HUES64 (cell line): Measurements from ENCODE around the gene COL17A1.

Experiments
- H3K27ac ChIP-seq: 2 replicates; pipeline ENCODE4 v1.7.0; 2013; ENCODE audit warnings: low read depth, low read length, inconsistent platforms
- H3K27me3 ChIP-seq: 2 replicates; pipeline ENCODE4 v1.6.1; 2013; ENCODE audit warnings: mild to moderate bottlenecking, low read length; ENCODE audit not compliant: insufficient read depth
- H3K36me3 ChIP-seq: 2 replicates; pipeline ENCODE4 v1.6.1; 2013; ENCODE audit warnings: mild to moderate bottlenecking, low read length; ENCODE audit not compliant: insufficient read depth
- H3K4me1 ChIP-seq: 2 replicates; pipeline ENCODE4 v1.6.1; 2013; ENCODE audit warnings: mild to moderate bottlenecking, low read length, moderate library complexity; ENCODE audit not compliant: insufficient read depth
- H3K4me3 ChIP-seq: 2 replicates; pipeline ENCODE4 v1.5.1; 2013; ENCODE audit warnings: mild to moderate bottlenecking, low read length, moderate library complexity
- H3K9ac ChIP-seq: 2 replicates; pipeline ENCODE4 v1.6.1; 2013; ENCODE audit warnings: mild to moderate bottlenecking, low read depth, low read length
- H3K9me3 ChIP-seq: 2 replicates; pipeline ENCODE4 v1.6.1; 2013; ENCODE audit warnings: low read depth, low read length; ENCODE audit not compliant: insufficient read depth
- WGBS: fragments of 150-250, 120-280 bp; methylation state at CpG from one replicate; pipeline ENCODE4 v1.1.7; 2013; ENCODE audit warnings: missing lambda C conversion rate; 5-methylcytosine and 5-hydroxymethylcytosine counted together

The COL17A1 gene

GRCh38 chr10:104016661-104017060 is 69.0 kb downstream of the COL17A1 start:
- 89% methylated on average over 1 of the region's 1 CpG for WGBS
- H3K36me3 ChIP-seq, result peaks cover 32% of the 10 kb centered on the region

GRCh38 chr10:104014176-104014575 is 71.5 kb downstream of the COL17A1 start:
- H3K4me3 ChIP-seq, result no peak overlapping the region
- H3K27ac ChIP-seq, result no peak overlapping the region
- H3K4me1 ChIP-seq, result no peaks in the 10 kb centered on the region
- H3K36me3 ChIP-seq, result peaks cover 12% of the 10 kb centered on the region
- H3K9me3 ChIP-seq, result no peaks in the 10 kb centered on the region
- H3K27me3 ChIP-seq, result no peaks in the 10 kb centered on the region
- no CpG with 5 or more reads among the region's 2 CpGs for WGBS
- H3K9ac ChIP-seq, result no peak overlapping the region

More at GRCh38 chr10:104016661-104017060, 69.0 kb downstream of the COL17A1 start:
- Histone ChIP-seq H3K4me1 (no peaks in the 10 kb centered on the region), H3K27ac (no peak overlapping the region), H3K9me3 (no peaks in the 10 kb centered on the region), H3K4me3 (no peak overlapping the region), H3K9ac (no peak overlapping the region), H3K27me3 (no peaks in the 10 kb centered on the region)

- WGBS, result 95% methylated on average over 4 of the region's 4 CpGs
- no peak overlapping the region for H3K4me3 ChIP-seq
- no peaks in the 10 kb centered on the region for H3K4me1 ChIP-seq
Measured at GRCh38 chr10:104013489-104013888, 72.2 kb downstream of the COL17A1 start.

GRCh38 chr10:104011904-104012303 is 73.8 kb downstream of the COL17A1 start:
- whole genome bisulfite sequencing, result 100% methylated on average over 2 of the region's 2 CpGs
- Histone ChIP-seq H3K36me3 (peaks cover 15% of the 10 kb centered on the region; the same call in 1 of the 2 replicates), H3K27ac (no peak overlapping the region), H3K9me3 (no peaks in the 10 kb centered on the region), H3K4me3 (no peak overlapping the region), H3K27me3 (no peaks in the 10 kb centered on the region), H3K4me1 (no peaks in the 10 kb centered on the region), H3K9ac (no peak overlapping the region)

More at GRCh38 chr10:104013489-104013888, 72.2 kb downstream of the COL17A1 start:
- Histone ChIP-seq H3K27me3 (no peaks in the 10 kb centered on the region), H3K9ac (no peak overlapping the region), H3K36me3 (peaks cover 10% of the 10 kb centered on the region), H3K27ac (no peak overlapping the region), H3K9me3 (no peaks in the 10 kb centered on the region)

- Histone ChIP-seq H3K27ac (no peak overlapping the region), H3K4me1 (no peaks in the 10 kb centered on the region), H3K9me3 (no peaks in the 10 kb centered on the region), H3K36me3 (peaks cover 40% of the 10 kb centered on the region), H3K4me3 (no peak overlapping the region), H3K27me3 (no peaks in the 10 kb centered on the region), H3K9ac (no peak overlapping the region)
- 90% methylated on average over 8 of the region's 8 CpGs for WGBS
Measured at GRCh38 chr10:104005172-104005863, 80.4 kb downstream of the COL17A1 start.

- Histone ChIP-seq H3K9me3 (no peaks in the 10 kb centered on the region), H3K27ac (no peak overlapping the region), H3K27me3 (no peaks in the 10 kb centered on the region), H3K36me3 (peaks cover 40% of the 10 kb centered on the region), H3K9ac (no peak overlapping the region), H3K4me3 (no peak overlapping the region), H3K4me1 (no peaks in the 10 kb centered on the region)
- WGBS, result 90% methylated on average over 1 of the region's 1 CpG
Measured at GRCh38 chr10:104002911-104003310, 82.8 kb downstream of the COL17A1 start.

GRCh38 chr10:103998805-103999204 is 86.9 kb downstream of the COL17A1 start:
- 100% methylated on average over 2 of the region's 2 CpGs for WGBS
- Histone ChIP-seq H3K4me3 (no peak overlapping the region), H3K36me3 (peaks cover 41% of the 10 kb centered on the region), H3K4me1 (no peaks in the 10 kb centered on the region), H3K9me3 (no peaks in the 10 kb centered on the region), H3K27me3 (no peaks in the 10 kb centered on the region), H3K9ac (no peak overlapping the region), H3K27ac (no peak overlapping the region)

- Histone ChIP-seq H3K4me3 (no peak overlapping the region), H3K4me1 (no peaks in the 10 kb centered on the region), H3K27ac (no peak overlapping the region), H3K27me3 (no peaks in the 10 kb centered on the region), H3K9ac (no peak overlapping the region), H3K36me3 (peaks cover 26% of the 10 kb centered on the region), H3K9me3 (no peaks in the 10 kb centered on the region)
- 95% methylated on average over 1 of the region's 1 CpG for WGBS
Measured at GRCh38 chr10:103995134-103995533, 90.5 kb downstream of the COL17A1 start.

- H3K9me3 ChIP-seq, result no peaks in the 10 kb centered on the region
- H3K27ac ChIP-seq, result no peak overlapping the region
- H3K4me3 ChIP-seq, result no peak overlapping the region
- no peak overlapping the region for H3K9ac ChIP-seq
- H3K27me3 ChIP-seq, result no peaks in the 10 kb centered on the region
- peaks cover 6% of the 10 kb centered on the region; the same call in 1 of the 2 replicates for H3K36me3 ChIP-seq
- H3K4me1 ChIP-seq, result no peaks in the 10 kb centered on the region
- WGBS, result 100% methylated on average over 2 of the region's 3 CpGs
Measured at GRCh38 chr10:103991393-103992128, 94.1 kb downstream of the COL17A1 start.

- H3K4me1 ChIP-seq, result no peaks in the 10 kb centered on the region
- H3K9ac ChIP-seq, result no peak overlapping the region
- H3K36me3 ChIP-seq, result peaks cover 6% of the 10 kb centered on the region; the same call in 1 of the 2 replicates
- H3K9me3 ChIP-seq, result no peaks in the 10 kb centered on the region
- WGBS, result no CpG with 5 or more reads among the region's 1 CpG
- no peak overlapping the region for H3K27ac ChIP-seq
- H3K4me3 ChIP-seq, result no peak overlapping the region
- H3K27me3 ChIP-seq, result no peaks in the 10 kb centered on the region
Measured at GRCh38 chr10:103990531-103990930, 95.1 kb downstream of the COL17A1 start.

GRCh38 chr10:103990121-103990520 is 95.6 kb downstream of the COL17A1 start:
- Histone ChIP-seq H3K27me3 (no peaks in the 10 kb centered on the region), H3K4me1 (no peaks in the 10 kb centered on the region), H3K4me3 (no peak overlapping the region), H3K9me3 (no peaks in the 10 kb centered on the region), H3K27ac (no peak overlapping the region), H3K36me3 (peaks cover 6% of the 10 kb centered on the region; the same call in 1 of the 2 replicates), H3K9ac (no peak overlapping the region)
- WGBS, result 89% methylated on average over 3 of the region's 3 CpGs
